HEK293 (cell line): ENCODE measurements around the gene PCBP3.

Experiments used
- CTCF ChIP-seq: fragments of 450-650 bp; formaldehyde crosslinking; IDR thresholded peaks from 2 replicates; pipeline ENCODE4 v1.5.1; 2016; ENCODE audit warnings: missing biosample characterization, missing genetic modification characterization
- HOXD13 ChIP-seq: sonication (generic); formaldehyde crosslinking; IDR thresholded peaks from 2 replicates; pipeline ENCODE4 v1.8.0; 2022; ENCODE audit warnings: missing genetic modification reagents, borderline replicate concordance
- SCRT2 ChIP-seq: fragments of 450-650 bp; formaldehyde crosslinking; IDR thresholded peaks from 2 replicates; pipeline ENCODE4 v1.5.1; 2016; ENCODE audit warnings: missing biosample characterization, missing genetic modification characterization

- no peak for TF ChIP-seq CTCF (tag by site-specific recombination)
- no peak for TF ChIP-seq SCRT2 (tag by site-specific recombination)
- no peak for TF ChIP-seq HOXD13 (CRISPR knock-in tag)
These were observed 245.0 kb downstream of the PCBP3 start for GRCh38 chr21:45888386-45889009.
